ENCODE measurements around the gene GRB7.
A peak's percentile ranks its signal among the peaks of the same experiment; 100 is the strongest.

GRB7 gene

GRCh38 chr17:39769974-39770587, 32.3 kb downstream of the GRB7 start:
- in situ Hi-C loops (cut with HindIII; ENCODE audit: low sequenced_read_pairs) = no loop called here

GRCh38 chr17:39772415-39772814, 34.7 kb downstream of the GRB7 start:
- in situ Hi-C loops (cut with HindIII; ENCODE audit: low sequenced_read_pairs) = no loop called here

More at GRCh38 chr17:39769974-39770587, 32.3 kb downstream of the GRB7 start:
- DNase-seq (ENCODE audit: low read depth) = peak; percentile 43
- TF ChIP-seq CTCF (IDR thresholded peaks at IDR 0.05; ENCODE audit: low read depth, low read length, missing control alignments) = no peak
- no peak overlapping the region for H3K4me3 ChIP-seq (ENCODE audit: low read depth, low read length)

GRCh38 chr17:39772987-39773934, 35.5 kb downstream of the GRB7 start:
- in situ Hi-C loops (cut with HindIII; ENCODE audit: low sequenced_read_pairs) = no loop called here
- DNase-seq (ENCODE audit: low read depth) = no peak
- no peak overlapping the region for H3K4me3 ChIP-seq (ENCODE audit: low read depth, low read length)
- no peak for TF ChIP-seq CTCF (IDR thresholded peaks at IDR 0.05; ENCODE audit: low read depth, low read length, missing control alignments)

More at GRCh38 chr17:39772415-39772814, 34.7 kb downstream of the GRB7 start:
- no peak overlapping the region for H3K4me3 ChIP-seq (ENCODE audit: low read depth, low read length)
- TF ChIP-seq CTCF (IDR thresholded peaks at IDR 0.05; ENCODE audit: low read depth, low read length, missing control alignments) = no peak
- no peak for DNase-seq (ENCODE audit: low read depth)

GRCh38 chr17:39774047-39774446, 36.3 kb downstream of the GRB7 start:
- no peak overlapping the region for H3K4me3 ChIP-seq (ENCODE audit: low read depth, low read length)
- DNase-seq (ENCODE audit: low read depth) = no peak
- TF ChIP-seq CTCF (IDR thresholded peaks at IDR 0.05; ENCODE audit: low read depth, low read length, missing control alignments) = no peak
- in situ Hi-C loops (cut with HindIII; ENCODE audit: low sequenced_read_pairs) = no loop called here

GRCh38 chr17:39775031-39775430, 37.3 kb downstream of the GRB7 start:
- H3K4me3 ChIP-seq (ENCODE audit: low read depth, low read length) = no peak overlapping the region
- no peak for TF ChIP-seq CTCF (IDR thresholded peaks at IDR 0.05; ENCODE audit: low read depth, low read length, missing control alignments)
- in situ Hi-C loops (cut with HindIII; ENCODE audit: low sequenced_read_pairs) = no loop called here
- no peak for DNase-seq (ENCODE audit: low read depth)

- in situ Hi-C loops (cut with HindIII; ENCODE audit: low sequenced_read_pairs) = no loop called here
- TF ChIP-seq CTCF (IDR thresholded peaks at IDR 0.05; ENCODE audit: low read depth, low read length, missing control alignments) = no peak
- DNase-seq (ENCODE audit: low read depth) = no peak
- no peak overlapping the region for H3K4me3 ChIP-seq (ENCODE audit: low read depth, low read length)
These were observed 38.5 kb downstream of the GRB7 start for GRCh38 chr17:39776252-39776651.

Measured in astrocyte of the cerebellum (primary cell).